Fibroblast of lung (primary cell): ENCODE results near the gene PCDHA8.

Experiments used
- CTCF ChIP-seq, 2 donors: IDR thresholded peaks in 1 of 2; conservative IDR thresholded peaks in 1 of 2; 1 replicate in 1 of 2; 2 replicates in 1 of 2; pipeline ENCODE4 v1.5.1; 2011 to 2012; ENCODE audit warnings: low read length in 2 of 2, control low read depth in 1 of 2, inconsistent platforms in 1 of 2, low read depth in 1 of 2, mild to moderate bottlenecking in 1 of 2
- EZH2 ChIP-seq: IDR thresholded peaks from 2 replicates; pipeline ENCODE4 v1.5.1; 2012; ENCODE audit warnings: low read length, control low read depth, mild to moderate bottlenecking; ENCODE audit errors: missing control alignments

DNA sequence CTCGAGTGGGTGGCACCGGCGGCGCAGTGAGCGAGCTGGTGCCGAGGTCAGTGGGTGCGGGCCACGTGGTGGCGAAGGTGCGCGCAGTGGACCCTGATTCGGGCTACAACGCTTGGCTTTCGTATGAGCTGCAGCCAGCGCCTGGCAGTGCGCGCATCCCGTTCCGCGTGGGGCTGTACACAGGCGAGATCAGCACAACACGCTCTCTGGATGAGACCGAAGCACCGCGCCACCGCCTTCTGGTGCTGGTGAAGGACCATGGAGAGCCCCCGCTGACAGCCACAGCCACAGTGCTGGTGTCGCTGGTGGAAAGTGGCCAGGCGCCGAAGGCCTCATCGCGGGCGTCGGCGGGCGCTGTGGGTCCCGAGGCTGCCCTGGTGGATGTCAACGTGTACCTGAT is 17.5 kb upstream of the PCDHA8 start:
- TF ChIP-seq CTCF (conservative IDR thresholded peaks at IDR 0.05 in 1 of 2, IDR thresholded peaks at IDR 0.05 in 1 of 2; ENCODE audit: low read depth in 1 of 2, low read length in 2 of 2) (no peak), EZH2 (no peak)
